GM10847 (cell line): ENCODE data around the gene AATK.

Experiments
- POLR2A ChIP-seq: IDR thresholded peaks from 2 replicates; pipeline ENCODE4 v1.6.1; 2011; ENCODE audit not compliant: insufficient read length; ENCODE audit errors: extremely low read depth

AATK gene

DNA sequence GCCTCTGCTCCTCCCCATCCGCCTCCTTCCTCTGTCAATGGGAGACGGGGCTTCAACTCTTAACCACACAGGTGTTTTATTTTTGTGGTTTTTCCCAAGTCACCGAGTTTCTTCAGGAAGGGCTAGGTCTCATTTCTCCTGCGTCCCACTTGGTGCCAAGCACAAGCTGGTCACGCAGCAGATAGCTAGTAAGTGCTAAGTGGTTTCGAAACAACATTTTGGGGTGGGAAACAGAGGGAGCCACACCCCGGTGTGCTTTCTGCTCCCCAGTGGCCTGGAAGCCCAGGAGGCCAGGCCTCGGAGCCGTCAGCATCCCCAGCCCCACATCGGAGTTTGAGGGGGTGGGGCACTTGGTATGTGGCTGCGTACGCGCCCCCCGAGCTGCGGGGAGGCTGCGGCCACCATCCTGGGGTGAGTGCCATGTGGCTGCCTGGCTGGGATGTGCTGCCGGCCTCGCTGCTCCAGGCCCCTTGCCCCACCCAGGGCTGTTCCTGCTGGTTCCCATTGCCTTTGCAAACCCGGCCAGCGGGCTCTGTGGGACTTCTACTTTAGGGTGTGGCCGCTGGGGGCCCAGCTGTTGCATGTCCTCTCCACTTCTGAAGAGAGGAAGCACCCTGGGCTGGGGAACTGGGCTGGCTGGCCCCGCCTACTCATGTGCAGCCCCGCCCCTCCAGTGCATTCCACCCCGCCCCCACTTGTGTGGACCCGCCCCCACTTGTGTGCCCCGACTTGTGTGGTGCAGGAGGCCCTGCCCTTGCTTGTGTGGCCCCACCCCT lies 75.5 kb downstream of the AATK start:
- no peak for TF ChIP-seq POLR2A

- no peak for TF ChIP-seq POLR2A
Measured at GRCh38 chr17:81086789-81087551, 79.1 kb downstream of the AATK start.

DNA sequence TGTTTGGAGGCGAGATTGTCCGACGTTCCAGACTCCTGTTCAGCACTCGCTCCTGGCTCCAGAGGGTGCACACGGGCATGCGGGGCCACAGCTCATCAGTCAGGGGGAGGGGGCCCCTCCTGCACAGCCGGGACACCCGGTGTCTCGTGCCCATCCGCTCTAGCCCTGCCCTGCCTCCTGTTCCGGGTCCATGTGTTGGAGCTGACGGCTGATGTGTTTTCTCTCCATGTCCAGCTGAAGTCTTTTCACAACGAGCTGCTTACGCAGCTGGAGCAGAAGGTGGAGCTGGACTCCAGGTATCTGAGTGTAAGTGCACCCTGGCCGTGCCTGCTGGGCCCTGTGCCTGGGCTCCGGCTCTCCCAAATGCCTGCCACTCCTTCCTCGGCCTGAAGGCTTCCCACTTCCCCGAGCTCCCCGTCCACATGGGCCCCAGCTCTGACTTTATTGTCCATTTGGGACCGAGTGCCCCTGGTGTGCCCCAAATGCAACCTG lies 80.6 kb downstream of the AATK start:
- no peak for TF ChIP-seq POLR2A

DNA sequence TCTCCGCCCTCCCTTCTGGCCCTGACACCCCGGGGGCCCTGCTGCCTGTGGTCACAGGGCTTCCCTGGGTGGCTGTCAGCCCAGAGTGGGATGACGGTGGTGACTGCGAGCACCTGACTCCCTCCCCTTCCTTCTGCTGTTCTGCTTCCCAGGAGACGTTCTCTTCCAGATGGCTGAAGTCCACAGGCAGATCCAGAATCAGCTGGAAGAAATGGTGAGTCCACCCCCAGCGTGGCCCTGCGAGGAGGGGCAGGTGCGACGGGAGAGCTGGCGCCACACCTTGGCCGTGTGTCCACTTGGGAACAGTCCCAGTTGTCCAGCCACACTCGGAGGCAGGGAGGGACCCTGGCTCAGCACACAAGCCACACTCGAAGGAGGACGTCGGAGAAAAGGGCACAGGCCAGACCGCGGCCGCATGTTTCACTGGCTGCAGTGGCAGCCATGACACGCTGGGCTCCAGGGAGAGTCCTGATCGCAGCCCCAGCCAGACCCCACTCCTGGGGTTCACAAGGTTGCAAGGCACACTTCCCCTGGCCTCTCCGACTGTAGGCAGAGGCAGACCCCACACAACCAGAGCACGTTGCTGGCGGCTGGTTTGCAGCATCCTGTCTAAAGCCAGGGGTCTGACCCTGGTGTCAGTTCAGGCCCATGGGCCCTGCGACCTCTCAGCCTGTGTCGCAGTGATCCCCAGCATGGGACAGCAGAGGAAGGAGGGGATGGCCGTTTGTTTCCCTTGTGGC lies 81.2 kb downstream of the AATK start:
- TF ChIP-seq POLR2A, result no peak

- no peak for TF ChIP-seq POLR2A
Measured at GRCh38 chr17:81083125-81083765, 82.8 kb downstream of the AATK start.

DNA sequence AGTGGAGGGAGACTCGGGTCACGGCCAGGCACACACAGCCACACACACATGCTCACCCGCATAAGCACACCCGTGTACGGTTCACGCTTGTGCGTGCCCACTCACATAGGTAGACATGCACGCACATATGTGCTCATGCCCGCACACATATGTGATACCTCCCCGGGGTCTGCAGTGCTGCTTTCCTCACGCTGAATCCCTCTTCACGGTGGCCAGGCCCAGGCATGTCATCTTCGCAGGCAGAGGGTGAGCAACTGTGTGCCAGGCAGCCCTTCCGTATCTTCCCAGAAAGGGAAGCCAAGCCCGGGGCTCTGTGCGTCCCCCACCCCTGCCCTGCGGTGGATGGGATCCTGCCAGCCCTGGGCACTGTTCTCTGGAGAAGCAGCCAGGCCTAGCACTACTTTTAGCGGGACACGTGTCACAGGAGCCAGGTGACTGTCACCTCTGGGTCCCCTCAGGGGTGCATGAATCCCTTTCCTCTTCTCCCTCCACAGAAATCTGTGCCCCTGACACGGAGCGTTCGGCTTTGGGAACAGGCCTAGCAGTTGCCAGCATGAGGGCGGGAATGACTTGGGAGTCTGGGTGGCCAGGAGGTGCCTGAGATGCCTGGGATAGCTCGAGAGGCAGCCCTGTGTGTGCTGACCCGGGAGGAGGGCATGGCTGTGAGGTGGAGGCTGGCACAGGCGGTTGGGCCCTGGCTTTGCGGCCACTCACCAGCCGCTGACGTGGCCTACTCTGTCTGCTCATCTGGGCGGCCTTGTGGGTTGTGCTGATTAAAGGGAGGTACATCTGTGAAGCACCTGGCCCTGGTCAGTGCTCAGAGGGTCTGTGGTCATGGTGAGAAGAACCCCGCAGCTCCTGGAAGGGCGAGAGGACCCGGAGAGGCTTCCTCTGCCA lies 83.6 kb downstream of the AATK start:
- no peak for TF ChIP-seq POLR2A

GRCh38 chr17:81081222-81082176 lies 84.5 kb downstream of the AATK start:
- no peak for TF ChIP-seq POLR2A

DNA sequence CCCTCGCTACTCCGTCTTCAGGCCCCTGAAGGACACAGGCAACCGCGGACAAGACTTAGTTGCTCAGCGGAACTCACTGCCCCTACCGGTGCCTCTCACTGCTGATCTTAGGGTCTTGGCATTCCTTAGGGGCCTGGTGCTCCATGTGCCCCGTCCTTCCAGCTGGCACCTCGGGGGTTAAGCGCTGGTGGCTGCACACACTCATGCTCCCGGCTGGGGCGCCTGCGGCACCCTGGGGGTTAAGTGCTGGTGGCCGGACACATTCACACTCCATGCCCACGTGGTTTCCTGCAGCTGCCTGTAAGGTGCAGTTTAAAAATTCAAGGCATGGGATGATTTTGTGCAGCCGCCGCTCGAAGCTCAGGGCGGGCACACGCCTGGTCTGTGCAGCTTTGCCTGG lies 86.0 kb downstream of the AATK start:
- TF ChIP-seq POLR2A, result no peak

GRCh38 chr17:81076141-81076679 lies 89.8 kb downstream of the AATK start:
- TF ChIP-seq POLR2A, result no peak

GRCh38 chr17:81075307-81075706 lies 90.7 kb downstream of the AATK start:
- TF ChIP-seq POLR2A, result no peak

DNA sequence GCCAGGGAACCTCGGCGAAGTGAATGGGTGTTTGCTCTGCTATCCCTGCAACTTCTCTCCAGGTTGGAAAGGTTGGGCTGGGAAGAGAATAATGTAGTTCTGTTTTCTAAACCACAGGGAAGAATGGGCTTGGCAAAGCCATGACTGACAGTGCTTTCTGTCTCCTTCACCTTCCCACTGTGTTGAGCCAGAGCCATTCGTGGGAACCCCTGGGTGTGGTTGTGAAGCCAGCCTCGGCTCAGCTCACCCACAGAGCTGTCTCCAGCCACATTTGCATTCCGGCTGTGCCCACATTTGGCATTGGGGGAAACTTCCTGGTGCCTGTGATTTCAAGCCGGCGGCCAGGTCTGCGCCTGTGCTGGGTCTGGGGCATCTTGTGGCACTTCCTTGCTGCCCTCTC lies 91.1 kb downstream of the AATK start:
- TF ChIP-seq POLR2A, result no peak

- no peak for TF ChIP-seq POLR2A
Measured at GRCh38 chr17:81073967-81074839, 91.8 kb downstream of the AATK start.
